HG02885 (cell line): ENCODE measurements around the gene CNPY1.
A peak's percentile ranks its signal among the peaks of the same experiment; 100 is the strongest.
"Not testable (repeated sequence)": the region's sequence is repeated elsewhere in the genome, so short reads cannot be mapped to it uniquely, and the experiment has no call there.

ENCODE experiments used
- ATAC-seq: cut with Tn5 transposase; IDR thresholded peaks from one replicate; pipeline ENCODE4 v1.9.1; 2021; ENCODE audit warnings: mild to moderate bottlenecking; ENCODE audit not compliant: unreplicated experiment, poor library complexity

CNPY1 gene

GRCh38 chr7:155546449-155546848, at the start of gene CNPY1:
Gene CNPY1 (minus strand): TSS chr7:155546559. CDS start chr7:155545929, 630 bp downstream.
- ATAC-seq, result not testable (repeated sequence)

- no peak for ATAC-seq
Measured at GRCh38 chr7:155594961-155595366, 48.6 kb upstream of the CNPY1 start.

GRCh38 chr7:155594163-155594732, 47.9 kb upstream of the CNPY1 start:
- no peak for ATAC-seq

- ATAC-seq, result no peak
Measured at GRCh38 chr7:155593461-155594162, 47.3 kb upstream of the CNPY1 start.

- ATAC-seq, result no peak
Measured at GRCh38 chr7:155591055-155591775, 44.9 kb upstream of the CNPY1 start.

GRCh38 chr7:155590215-155591018, 44.1 kb upstream of the CNPY1 start:
- ATAC-seq, result peak; percentile 57

- ATAC-seq, result no peak
Measured at GRCh38 chr7:155589001-155589980, 42.9 kb upstream of the CNPY1 start.

- no peak for ATAC-seq
Measured at GRCh38 chr7:155588468-155588998, 42.2 kb upstream of the CNPY1 start.

GRCh38 chr7:155587486-155587885, 41.1 kb upstream of the CNPY1 start:
- ATAC-seq, result no peak

GRCh38 chr7:155586843-155587440, 40.6 kb upstream of the CNPY1 start:
- no peak for ATAC-seq

GRCh38 chr7:155585951-155586350, 39.6 kb upstream of the CNPY1 start:
- no peak for ATAC-seq

- no peak for ATAC-seq
Measured at GRCh38 chr7:155585532-155585895, 39.2 kb upstream of the CNPY1 start.

GRCh38 chr7:155584763-155585531, 38.6 kb upstream of the CNPY1 start:
- no peak for ATAC-seq

- no peak for ATAC-seq
Measured at GRCh38 chr7:155584261-155584660, 37.9 kb upstream of the CNPY1 start.

GRCh38 chr7:155583636-155584035, 37.3 kb upstream of the CNPY1 start:
- ATAC-seq, result no peak

GRCh38 chr7:155581954-155582353, 35.6 kb upstream of the CNPY1 start:
- ATAC-seq, result no peak

GRCh38 chr7:155581107-155581830, 34.9 kb upstream of the CNPY1 start:
- no peak for ATAC-seq

GRCh38 chr7:155580367-155580766, 34.0 kb upstream of the CNPY1 start:
- ATAC-seq, result peak; percentile 39
